Spleen (tissue), 11 donors: Measurements from ENCODE around the gene NFIX. TPM values are rescaled to one million over a fixed set of nuclear protein-coding genes. Genes with fewer than 3 reads are reported as not detected.

ENCODE experiments used
- DNase-seq: peaks from one replicate; pipeline ENCODE4 v3.0.0-alpha.2; 2020
- H3K27ac ChIP-seq, 8 donors: fragments of 200-600 bp; sonication (generic) in 7 of 8; 1 replicate in 4 of 8; 2 replicates in 4 of 8; pipeline versions ENCODE4 v1.5.0 to v1.8.0; 2016 to 2021; ENCODE audit warnings: inconsistent platforms in 4 of 8, mild to moderate bottlenecking in 4 of 8, moderate library complexity in 1 of 8
- H3K27me3 ChIP-seq, 7 donors: fragments of 200-600 bp; sonication (generic) in 6 of 7; replicated peaks in 1 of 7; 1 replicate in 4 of 7; 2 replicates in 3 of 7; pipeline versions ENCODE4 v1.5.0 to v1.8.0; 2016 to 2021; ENCODE audit warnings: inconsistent platforms in 3 of 7, mild to moderate bottlenecking in 1 of 7
- H3K36me3 ChIP-seq, 6 donors: fragments of 200-600 bp; sonication (generic) in 5 of 6; 1 replicate in 4 of 6; 2 replicates in 2 of 6; pipeline versions ENCODE4 v1.5.0 to v1.8.0; 2016 to 2021; ENCODE audit warnings: inconsistent platforms in 2 of 6
- H3K4me1 ChIP-seq, 6 donors: fragments of 200-600 bp; sonication (generic) in 5 of 6; 1 replicate in 3 of 6; 2 replicates in 3 of 6; pipeline versions ENCODE4 v1.5.0 to v1.8.0; 2016 to 2021; ENCODE audit warnings: inconsistent platforms in 3 of 6
- H3K4me3 ChIP-seq, 8 donors: fragments of 200-600 bp; sonication (generic) in 7 of 8; 1 replicate in 4 of 8; 2 replicates in 4 of 8; pipeline versions ENCODE4 v1.5.0 to v1.8.0; 2016 to 2021; ENCODE audit warnings: inconsistent platforms in 4 of 8, mild to moderate bottlenecking in 4 of 8, moderate library complexity in 2 of 8
- H3K9me3 ChIP-seq, 8 donors: fragments of 200-600 bp; sonication (generic) in 7 of 8; 1 replicate in 4 of 8; 2 replicates in 4 of 8; pipeline versions ENCODE4 v1.5.0 to v1.8.0; 2016 to 2021; ENCODE audit warnings: inconsistent platforms in 4 of 8
- POLR2A ChIP-seq, 3 donors: fragments of 450-650 bp; IDR thresholded peaks; one replicate each; pipeline ENCODE4 v1.5.1; 2017; ENCODE audit warnings: antibody characterized with exemption in 3 of 3, mild to moderate bottlenecking in 1 of 3
- POLR2AphosphoS5 ChIP-seq, 3 donors: sonication (generic); formaldehyde crosslinking; IDR thresholded peaks; one replicate each; pipeline ENCODE4 v1.5.1; 2017; ENCODE audit warnings: antibody characterized with exemption in 3 of 3
- WGBS, 5 donors: extraction: QIAGEN DNeasy Blood & Tissue Kit in 3 of 5; methylation state at CpG; one replicate each; pipeline versions ENCODE4 v1.1.5 to v1.1.7; 2013 to 2018; 5-methylcytosine and 5-hydroxymethylcytosine counted together
- intact Hi-C: fragments of 100-400 bp; cut with DNase I; formaldehyde crosslinking; loops from one replicate; pipeline ENCODE4 v1.15.0; 2023; ENCODE audit warnings: low total_unique reads
- polyA plus RNA-seq, 3 donors: library from polyadenylated mRNA; stranded (reverse); fragments of 200-250 nt; gene quantifications; one replicate each; pipeline ENCODE4 v1.2.1, GENCODE V29; 2013
- total RNA-seq, 7 donors: library from RNA; depleted of rRNA in 3 of 7; stranded (reverse); fragments of >200 nt in 3 of 7; fragmentation: NEBNext Ultra II Directional in 4 of 7; extraction: Animal tissue kit (Norgen Biotek cat#: 25700) in 4 of 7; gene quantifications; one replicate each; pipeline versions ENCODE4 v1.1.0 to v1.2.1, GENCODE V29; 2016 to 2021
- TF ChIP-seq, protein P1 (sequence below), 11 experiments: fragments of 200-600 bp in 7 of 11; fragments of 450-650 bp in 4 of 11; sonication (generic) in 4 of 11; IDR thresholded peaks in 8 of 11; conservative IDR thresholded peaks in 3 of 11; 1 replicate in 7 of 11; 2 replicates in 4 of 11; pipeline versions ENCODE4 v1.4.0 to v1.8.0; 2016 to 2021; ENCODE audit warnings: antibody characterized with exemption in 11 of 11, inconsistent platforms in 4 of 11, mild to moderate bottlenecking in 1 of 11
- donor health status: healthy with polysubstance abuse.
- donor health status: DM: no; HTN: no; CAD: no; lungs with moderate emphysema.
- donor health status: DM: no; HTN: no; CAD: no.
- donor health status: Bipolar disorder and iron deficiency.
- donor health status: healthy.
- donor health status: DM: no; HTN: no; CAD: no.
- donor health status: DM: yes; HTN: yes; CAD: no.

NFIX gene
- total and polyA plus RNA-seq, 10 donors, result 1.1 to 41.4 (median 17.5) TPM

DNA sequence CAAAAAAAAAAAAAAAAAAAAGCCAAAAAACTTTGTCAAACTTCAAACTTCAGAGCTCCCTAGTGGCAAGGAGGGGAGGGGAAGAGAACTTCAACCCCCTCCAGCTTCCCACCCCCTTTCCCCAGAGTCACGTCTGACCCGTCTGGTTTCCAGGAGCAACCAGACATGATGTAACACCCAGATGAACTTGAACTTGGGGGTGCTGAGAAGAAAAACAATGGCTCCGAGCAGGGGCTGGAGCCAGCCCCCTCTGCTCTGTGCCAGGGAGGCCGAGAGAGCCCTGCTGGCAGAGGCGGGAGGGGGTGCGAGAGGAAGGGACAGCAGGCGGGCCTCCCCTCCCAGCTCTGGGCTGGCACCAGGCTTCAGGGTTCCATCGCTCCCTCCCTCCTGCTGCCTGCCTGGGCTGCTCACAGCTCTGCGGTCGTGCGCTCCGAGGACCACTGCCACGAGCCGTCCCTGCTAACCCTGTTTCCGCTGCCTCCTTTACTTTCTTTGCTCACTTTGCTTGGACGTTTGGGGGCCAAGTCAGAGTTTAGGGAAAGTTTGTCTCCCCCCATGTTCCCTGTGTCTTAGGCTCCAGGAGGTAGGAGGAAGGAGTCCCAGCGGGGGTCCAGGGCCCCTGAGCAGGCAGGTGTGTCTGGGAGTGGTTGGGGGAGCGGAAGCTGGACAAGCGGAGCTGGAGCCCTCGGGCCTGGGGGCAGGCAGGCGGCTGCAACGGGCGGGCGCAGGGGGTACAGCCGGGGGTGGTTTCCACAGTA, 96.3 kb downstream of the NFIX start:
- Histone ChIP-seq H3K4me3 (no peak overlapping the region), H3K27me3 (peaks cover 0 to 15% (median 0%) of the 10 kb centered on the region in 7 donors), H3K9me3 (no peaks in the 10 kb centered on the region), H3K27ac (peak overlapping the region in 1 of 8 donors; percentile 30), H3K36me3 (peaks cover 0 to 13% (median 0%) of the 10 kb centered on the region in 6 donors), H3K4me1 (peaks cover 6 to 35% (median 30%) of the 10 kb centered on the region in 6 donors)
- no peak for DNase-seq
- TF ChIP-seq POLR2AphosphoS5 (IDR thresholded peaks at IDR 0.05) (no peak), POLR2A (IDR thresholded peaks at IDR 0.05) (no peak)
- TF ChIP-seq, protein P1, sequence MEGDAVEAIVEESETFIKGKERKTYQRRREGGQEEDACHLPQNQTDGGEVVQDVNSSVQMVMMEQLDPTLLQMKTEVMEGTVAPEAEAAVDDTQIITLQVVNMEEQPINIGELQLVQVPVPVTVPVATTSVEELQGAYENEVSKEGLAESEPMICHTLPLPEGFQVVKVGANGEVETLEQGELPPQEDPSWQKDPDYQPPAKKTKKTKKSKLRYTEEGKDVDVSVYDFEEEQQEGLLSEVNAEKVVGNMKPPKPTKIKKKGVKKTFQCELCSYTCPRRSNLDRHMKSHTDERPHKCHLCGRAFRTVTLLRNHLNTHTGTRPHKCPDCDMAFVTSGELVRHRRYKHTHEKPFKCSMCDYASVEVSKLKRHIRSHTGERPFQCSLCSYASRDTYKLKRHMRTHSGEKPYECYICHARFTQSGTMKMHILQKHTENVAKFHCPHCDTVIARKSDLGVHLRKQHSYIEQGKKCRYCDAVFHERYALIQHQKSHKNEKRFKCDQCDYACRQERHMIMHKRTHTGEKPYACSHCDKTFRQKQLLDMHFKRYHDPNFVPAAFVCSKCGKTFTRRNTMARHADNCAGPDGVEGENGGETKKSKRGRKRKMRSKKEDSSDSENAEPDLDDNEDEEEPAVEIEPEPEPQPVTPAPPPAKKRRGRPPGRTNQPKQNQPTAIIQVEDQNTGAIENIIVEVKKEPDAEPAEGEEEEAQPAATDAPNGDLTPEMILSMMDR (IDR thresholded peaks at IDR 0.05 in 8 of 11, conservative IDR thresholded peaks at IDR 0.05 in 3 of 11), result no peak
- 61 to 74% (median 67%) methylated on average over 20 to 25 of the region's 25 CpGs for WGBS, 5 donors
- intact Hi-C loops, result no loop called here

DNA sequence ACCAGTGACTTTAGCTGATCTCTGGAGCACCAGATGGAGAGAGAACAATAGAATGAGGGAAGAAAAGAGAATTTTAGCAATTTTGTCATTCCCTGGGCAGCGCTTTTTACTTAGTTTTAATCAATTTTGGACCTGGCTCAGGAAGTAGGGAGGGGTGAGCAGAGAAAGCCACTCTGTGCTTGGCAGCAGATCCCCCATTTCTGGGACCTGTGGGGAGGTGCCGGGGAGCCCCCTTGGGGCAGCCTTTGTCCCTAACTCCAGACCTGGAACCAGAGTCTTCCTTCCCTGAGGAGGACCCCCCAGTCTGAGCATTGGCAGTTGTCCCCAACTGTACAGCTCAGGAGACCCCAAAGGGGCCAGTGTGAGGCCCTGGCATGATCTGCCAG, 96.9 kb downstream of the NFIX start:
- WGBS, 5 donors, result 87 to 100% (median 93%) methylated on average over 2 of the region's 2 CpGs
- TF ChIP-seq POLR2AphosphoS5 (IDR thresholded peaks at IDR 0.05) (no peak), POLR2A (IDR thresholded peaks at IDR 0.05) (no peak)
- TF ChIP-seq, protein P1 (IDR thresholded peaks at IDR 0.05 in 8 of 11, conservative IDR thresholded peaks at IDR 0.05 in 3 of 11), result no peak
- intact Hi-C loops, result no loop called here
- Histone ChIP-seq H3K27me3 (peaks cover 0 to 21% (median 0%) of the 10 kb centered on the region in 7 donors), H3K27ac (peak overlapping the region in 1 of 8 donors; percentile 30), H3K4me1 (peaks cover 6 to 41% (median 35%) of the 10 kb centered on the region in 6 donors), H3K4me3 (no peak overlapping the region), H3K36me3 (peaks cover 0 to 13% (median 0%) of the 10 kb centered on the region in 6 donors), H3K9me3 (no peaks in the 10 kb centered on the region)
- no peak for DNase-seq

DNA sequence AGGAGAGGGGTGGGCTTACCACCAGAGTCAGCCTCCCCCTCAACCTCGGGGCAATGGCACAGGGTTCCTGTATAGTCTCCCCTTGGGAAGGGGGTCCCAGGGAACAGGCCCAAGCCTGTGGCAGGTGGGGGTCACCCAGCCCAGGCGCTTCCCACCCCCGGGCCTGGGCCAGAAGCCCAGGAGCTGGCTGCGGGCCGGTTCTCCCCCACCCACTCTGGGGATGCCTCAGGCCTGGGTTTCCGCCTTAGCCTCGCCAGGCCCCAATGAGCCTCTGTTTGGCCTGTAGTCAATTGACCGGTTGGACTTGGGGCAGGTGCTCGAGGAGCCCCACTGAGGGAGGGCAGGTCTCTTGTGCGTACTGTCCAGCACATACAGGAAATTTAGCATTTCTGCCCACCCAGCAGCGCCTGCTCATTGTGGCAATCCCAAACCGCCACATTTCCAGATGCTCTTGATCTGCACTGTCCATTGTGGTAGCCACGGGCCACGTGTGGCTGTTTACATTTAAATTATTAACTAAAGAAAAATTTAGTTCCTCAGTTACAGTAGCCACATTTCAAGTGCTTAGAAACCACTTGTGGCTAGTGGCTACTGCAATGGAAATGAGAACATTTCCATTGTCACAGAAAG, 97.4 kb downstream of the NFIX start:
- intact Hi-C loops, result no loop called here
- H3K4me1 ChIP-seq, result peaks cover 6 to 46% (median 41%) of the 10 kb centered on the region in 6 donors
- no peak for DNase-seq

More for the DNA sequence above, 97.4 kb downstream of the NFIX start:
- no peak for TF ChIP-seq POLR2AphosphoS5 (IDR thresholded peaks at IDR 0.05)
- TF ChIP-seq, protein P1 (IDR thresholded peaks at IDR 0.05 in 8 of 11, conservative IDR thresholded peaks at IDR 0.05 in 3 of 11), result no peak
- TF ChIP-seq POLR2A (IDR thresholded peaks at IDR 0.05), result no peak
- WGBS, 5 donors, result 82 to 91% (median 86%) methylated on average over 11 to 14 of the region's 14 CpGs
- peak overlapping the region in 1 of 8 donors; percentile 30 for H3K27ac ChIP-seq
- H3K4me3 ChIP-seq, result no peak overlapping the region
- H3K9me3 ChIP-seq, result no peaks in the 10 kb centered on the region
- peaks cover 0 to 26% (median 0%) of the 10 kb centered on the region in 7 donors for H3K27me3 ChIP-seq
- peaks cover 0 to 13% (median 0%) of the 10 kb centered on the region in 6 donors for H3K36me3 ChIP-seq
